Effector memory CD4-positive, alpha-beta T cell (primary cell): Measurements from ENCODE around the gene HTR1D.
"Not testable (repeated sequence)": the region's sequence is repeated elsewhere in the genome, so short reads cannot be mapped to it uniquely, and the experiment has no call there.

Experiments used
- DNase-seq, 3 donors: peaks; one replicate each; pipeline ENCODE4 v3.0.0-alpha.2; 2020
- H3K27ac ChIP-seq: 2 replicates; pipeline ENCODE4 v1.7.0; 2013; ENCODE audit warnings: mild to moderate bottlenecking, low read length, moderate library complexity; ENCODE audit not compliant: insufficient read depth, poor library complexity, severe bottlenecking
- H3K27me3 ChIP-seq: replicated peaks from 2 replicates; pipeline ENCODE4 v1.7.0; 2013; ENCODE audit warnings: mild to moderate bottlenecking, low read length; ENCODE audit not compliant: insufficient read depth, control insufficient read depth, poor library complexity, severe bottlenecking
- H3K36me3 ChIP-seq: 2 replicates; pipeline ENCODE4 v1.7.0; 2013; ENCODE audit warnings: mild to moderate bottlenecking, low read length, moderate library complexity; ENCODE audit not compliant: control insufficient read depth, insufficient read depth
- H3K4me1 ChIP-seq: 2 replicates; pipeline ENCODE4 v1.7.0; 2013; ENCODE audit warnings: low read length, mild to moderate bottlenecking; ENCODE audit not compliant: control insufficient read depth, insufficient read depth, poor library complexity, severe bottlenecking
- H3K4me3 ChIP-seq: 2 replicates; pipeline ENCODE4 v1.7.0; 2013; ENCODE audit warnings: low read length, low read depth, mild to moderate bottlenecking; ENCODE audit not compliant: insufficient read depth, poor library complexity, severe bottlenecking
- H3K9me3 ChIP-seq: 2 replicates; pipeline ENCODE4 v1.7.0; 2013; ENCODE audit warnings: mild to moderate bottlenecking, low read length, moderate library complexity; ENCODE audit not compliant: control insufficient read depth

Gene HTR1D

GRCh38 chr1:23207733-23208132, 9.6 kb downstream of the HTR1D start:
- H3K4me3 ChIP-seq, H3K9me3 ChIP-seq, H3K4me1 ChIP-seq, H3K27ac ChIP-seq, DNase-seq, H3K27me3 ChIP-seq, H3K36me3 ChIP-seq: not testable (repeated sequence)

DNA sequence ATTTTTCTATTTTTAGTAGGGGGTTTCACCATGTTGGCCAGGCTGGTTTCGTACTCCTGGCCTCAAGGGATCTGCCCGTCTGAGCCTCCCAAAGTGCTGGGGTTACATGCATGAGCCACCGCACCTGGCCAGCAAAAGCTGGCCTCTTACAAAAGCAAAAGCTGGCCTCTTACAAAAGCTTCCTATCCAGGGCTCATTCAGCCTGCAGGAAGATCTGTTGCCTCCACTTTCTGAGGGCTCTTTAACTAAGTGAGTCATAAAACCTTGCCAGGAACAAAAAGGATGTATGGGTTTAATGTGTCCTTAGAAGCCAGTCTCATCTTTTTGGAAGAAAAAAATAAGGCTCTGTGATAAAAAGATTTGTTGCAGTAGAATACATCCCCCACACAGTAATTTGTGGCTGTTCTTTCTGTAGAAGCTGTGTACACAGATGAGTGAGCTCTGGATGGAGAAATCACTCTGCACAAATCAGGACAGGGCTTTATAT, 15.0 kb downstream of the HTR1D start:
- Histone ChIP-seq H3K4me1 (no peaks in the 10 kb centered on the region), H3K36me3 (no peaks in the 10 kb centered on the region), H3K9me3 (no peaks in the 10 kb centered on the region), H3K4me3 (no peak overlapping the region), H3K27me3 (no peaks in the 10 kb centered on the region), H3K27ac (no peak overlapping the region)
- no peak for DNase-seq

GRCh38 chr1:23200883-23201282, 16.4 kb downstream of the HTR1D start:
- no peaks in the 10 kb centered on the region for H3K4me1 ChIP-seq
- no peak for DNase-seq
- H3K27me3 ChIP-seq, result no peaks in the 10 kb centered on the region
- H3K27ac ChIP-seq, result no peak overlapping the region
- no peaks in the 10 kb centered on the region for H3K9me3 ChIP-seq
- H3K36me3 ChIP-seq, result no peaks in the 10 kb centered on the region
- no peak overlapping the region for H3K4me3 ChIP-seq

DNA sequence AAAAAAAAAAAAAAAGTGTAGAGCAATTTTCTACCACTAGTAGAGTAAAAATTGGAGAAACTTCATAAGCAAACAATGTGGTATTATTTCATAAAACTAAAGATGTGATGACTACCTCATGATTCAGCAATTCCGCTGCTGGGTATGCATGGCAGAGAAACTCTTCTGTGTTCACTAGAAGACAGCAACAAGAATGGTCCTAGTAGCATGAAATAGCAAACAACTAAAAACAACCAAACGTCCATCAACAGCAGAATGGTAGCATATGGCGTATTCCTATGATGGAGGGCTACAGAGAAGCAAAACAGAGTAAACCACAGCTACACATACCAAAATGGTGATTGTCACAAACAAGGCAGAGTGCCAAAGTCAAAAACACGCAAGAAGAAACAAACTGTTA, 18.9 kb downstream of the HTR1D start:
- no peak for DNase-seq
- Histone ChIP-seq H3K36me3 (no peaks in the 10 kb centered on the region), H3K27me3 (no peaks in the 10 kb centered on the region), H3K27ac (no peak overlapping the region), H3K4me3 (no peak overlapping the region), H3K9me3 (no peaks in the 10 kb centered on the region), H3K4me1 (no peaks in the 10 kb centered on the region)

DNA sequence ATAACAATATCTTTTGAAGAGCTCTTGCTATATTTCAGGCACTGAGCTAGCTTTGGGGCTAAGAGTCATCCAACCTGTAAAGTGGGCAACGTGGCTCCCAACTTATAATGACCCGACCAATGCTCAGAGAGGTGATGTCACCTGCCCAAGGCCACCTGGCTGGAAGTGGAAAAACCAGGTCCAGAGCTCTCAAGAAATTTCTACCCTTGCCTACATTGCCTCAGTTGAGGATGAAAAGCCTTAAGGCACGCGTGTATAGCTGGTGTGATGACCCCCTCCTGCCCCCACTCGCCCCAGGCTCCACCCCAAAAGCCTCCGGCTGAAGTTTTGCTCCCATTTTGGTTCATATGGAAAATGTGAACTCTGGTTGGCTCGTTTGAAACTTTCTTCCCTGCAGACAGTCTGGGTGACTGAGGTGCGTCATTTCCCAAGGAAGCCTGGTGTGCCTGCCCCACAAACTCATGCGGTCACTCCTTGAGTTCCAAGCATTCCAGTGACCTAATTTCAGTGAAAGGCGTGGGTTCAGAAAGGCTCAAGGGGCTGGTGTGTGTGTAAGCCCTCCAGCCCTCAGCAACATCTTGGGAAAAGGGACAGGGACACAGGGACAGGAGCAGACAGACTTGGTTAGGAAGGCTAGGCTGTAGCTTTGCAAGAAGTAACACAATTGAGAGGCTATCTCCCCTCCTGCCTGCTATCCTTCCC, 20.5 kb downstream of the HTR1D start:
- no peak for DNase-seq
- Histone ChIP-seq H3K9me3 (no peaks in the 10 kb centered on the region), H3K4me1 (no peaks in the 10 kb centered on the region), H3K27ac (no peak overlapping the region), H3K27me3 (no peaks in the 10 kb centered on the region), H3K36me3 (no peaks in the 10 kb centered on the region), H3K4me3 (no peak overlapping the region)

- Histone ChIP-seq H3K27me3 (no peaks in the 10 kb centered on the region), H3K9me3 (no peaks in the 10 kb centered on the region), H3K4me3 (no peak overlapping the region), H3K36me3 (no peaks in the 10 kb centered on the region), H3K27ac (no peak overlapping the region), H3K4me1 (no peaks in the 10 kb centered on the region)
- no peak for DNase-seq
Measured at GRCh38 chr1:23194119-23194984, 22.9 kb downstream of the HTR1D start.

- Histone ChIP-seq H3K27ac (no peak overlapping the region), H3K27me3 (no peaks in the 10 kb centered on the region), H3K36me3 (no peaks in the 10 kb centered on the region), H3K9me3 (no peaks in the 10 kb centered on the region), H3K4me1 (no peaks in the 10 kb centered on the region), H3K4me3 (no peak overlapping the region)
- DNase-seq, result no peak
Measured at GRCh38 chr1:23193391-23194118, 23.7 kb downstream of the HTR1D start.

DNA sequence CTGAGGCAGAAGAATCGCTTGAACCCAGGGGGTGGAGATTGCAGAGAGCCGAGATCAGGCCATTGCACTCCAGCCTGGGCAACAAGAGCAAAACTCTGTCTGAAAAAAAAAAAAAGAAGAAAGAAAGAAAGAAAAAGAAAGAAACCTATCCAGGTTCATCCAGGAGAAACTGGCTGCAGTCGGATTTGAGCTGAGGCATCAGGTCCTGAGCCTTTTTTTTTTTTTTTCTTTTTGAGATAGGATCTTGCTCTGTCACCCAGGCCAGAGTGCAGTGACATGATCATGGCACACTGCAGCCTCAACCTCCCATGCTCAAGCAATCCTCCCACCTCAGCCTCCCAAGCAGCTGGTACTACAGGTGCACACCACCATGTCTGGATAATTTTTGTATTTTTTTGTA, 26.1 kb downstream of the HTR1D start:
- H3K9me3 ChIP-seq, result no peaks in the 10 kb centered on the region
- no peak for DNase-seq
- no peak overlapping the region for H3K4me3 ChIP-seq
- no peaks in the 10 kb centered on the region for H3K36me3 ChIP-seq
- no peak overlapping the region for H3K27ac ChIP-seq
- no peaks in the 10 kb centered on the region for H3K27me3 ChIP-seq
- no peaks in the 10 kb centered on the region for H3K4me1 ChIP-seq

- not testable (repeated sequence) for H3K27ac ChIP-seq, H3K4me3 ChIP-seq, DNase-seq, H3K9me3 ChIP-seq, H3K4me1 ChIP-seq, H3K36me3 ChIP-seq, H3K27me3 ChIP-seq
Measured at GRCh38 chr1:23188936-23189452, 28.3 kb downstream of the HTR1D start.
